Endothelial cell of hepatic sinusoid (primary cell): ENCODE measurements around the gene CHD3.
"Not testable (repeated sequence)": the region's sequence is repeated elsewhere in the genome, so short reads cannot be mapped to it uniquely, and the experiment has no call there.

Experiments used
- in situ Hi-C: cut with HindIII; loops from 2 replicates; pipeline ENCODE4 v1.10.0; 2017; ENCODE audit warnings: low sequenced_read_pairs

CHD3 gene

GRCh38 chr17:7849751-7850504 lies 38.7 kb upstream of the CHD3 start:
- in situ Hi-C loops: no loop called here

GRCh38 chr17:7850701-7851437 lies 37.7 kb upstream of the CHD3 start:
- in situ Hi-C loops: no loop called here

- in situ Hi-C loops: no loop called here
These were observed 36.9 kb upstream of the CHD3 start for GRCh38 chr17:7851438-7852261.

GRCh38 chr17:7852262-7852670 lies 36.3 kb upstream of the CHD3 start:
- in situ Hi-C loops: no loop called here

- in situ Hi-C loops: no loop called here
These were observed 35.5 kb upstream of the CHD3 start for GRCh38 chr17:7852919-7853690.

GRCh38 chr17:7853691-7854038 lies 34.9 kb upstream of the CHD3 start:
- in situ Hi-C loops: no loop called here

GRCh38 chr17:7854078-7854777 lies 34.4 kb upstream of the CHD3 start:
- in situ Hi-C loops: no loop called here

- in situ Hi-C loops: no loop called here
These were observed 33.5 kb upstream of the CHD3 start, which contains the start of gene TMEM88 for GRCh38 chr17:7854851-7855659. TMEM88 (plus strand) TSS chr17:7855066; CDS start chr17:7855075, 9 bp downstream.

- in situ Hi-C loops: no loop called here
These were observed 33.0 kb upstream of the CHD3 start for GRCh38 chr17:7855660-7856010.

GRCh38 chr17:7856011-7856810 lies 32.4 kb upstream of the CHD3 start:
- in situ Hi-C loops: no loop called here

GRCh38 chr17:7856811-7857712 lies 31.5 kb upstream of the CHD3 start, which contains the start of gene NAA38:
NAA38 (minus strand) TSS chr17:7857559; CDS start chr17:7857463, 96 bp downstream.
- in situ Hi-C loops: no loop called here

- in situ Hi-C loops: no loop called here
These were observed 30.7 kb upstream of the CHD3 start, which contains the start of gene CYB5D1 for GRCh38 chr17:7857713-7858521. CYB5D1 (plus strand) TSS chr17:7858003; CDS start chr17:7858135, 132 bp downstream.

- in situ Hi-C loops: no loop called here
These were observed 30.1 kb upstream of the CHD3 start for GRCh38 chr17:7858522-7858810.

- in situ Hi-C loops: no loop called here
These were observed 29.6 kb upstream of the CHD3 start for GRCh38 chr17:7859028-7859427.

- in situ Hi-C loops: no loop called here
These were observed 25.7 kb upstream of the CHD3 start for GRCh38 chr17:7862692-7863437.

GRCh38 chr17:7864384-7864783 lies 24.2 kb upstream of the CHD3 start:
- in situ Hi-C loops: not testable (repeated sequence)
